Upper lobe of right lung (tissue), 1 donor: ENCODE data around the gene MXI1. TPM values are rescaled to one million over a fixed set of nuclear protein-coding genes. Genes with fewer than 3 reads are reported as not detected.

Experiments
- ATAC-seq: fragments of 200-7000 bp; cut with Tn5 transposase; one replicate; pipeline ENCODE4 v1.9.1; 2020; ENCODE audit warnings: mild to moderate bottlenecking, moderate library complexity
- DNase-seq: peaks from one replicate; pipeline ENCODE4 v3.0.0-alpha.2; 2020
- H3K27ac ChIP-seq: fragments of 200-600 bp; one replicate; pipeline ENCODE4 v1.8.0; 2022
- H3K27me3 ChIP-seq: fragments of 200-600 bp; one replicate; pipeline ENCODE4 v1.8.0; 2022; ENCODE audit warnings: mild to moderate bottlenecking
- H3K36me3 ChIP-seq: fragments of 200-600 bp; one replicate; pipeline ENCODE4 v1.8.0; 2022
- H3K4me1 ChIP-seq: fragments of 200-600 bp; one replicate; pipeline ENCODE4 v1.8.0; 2022
- H3K4me3 ChIP-seq: fragments of 200-600 bp; one replicate; pipeline ENCODE4 v1.8.0; 2022; ENCODE audit warnings: mild to moderate bottlenecking
- H3K9me3 ChIP-seq: fragments of 200-600 bp; one replicate; pipeline ENCODE4 v1.8.0; 2022
- intact Hi-C: fragments of 100-400 bp; cut with DNase I; formaldehyde crosslinking; loops from one replicate; pipeline ENCODE4 v1.11.0; 2022
- total RNA-seq: library from RNA; stranded (reverse); fragmentation: NEBNext Ultra II Directional; extraction: Animal tissue kit (Norgen Biotek cat#: 25700); gene quantifications from one replicate; pipeline ENCODE4 v1.2.1, GENCODE V29; 2021
- TF ChIP-seq, protein P1 (sequence below): fragments of 200-600 bp; IDR thresholded peaks from one replicate; pipeline ENCODE4 v1.8.0; 2022; ENCODE audit warnings: antibody characterized with exemption
- donor health status: DM: no; HTN: yes; CAD: no; lungs with severe emphysema.

Gene MXI1
- total RNA-seq, 1 donor from 2014 or later = 34.7 TPM

DNA sequence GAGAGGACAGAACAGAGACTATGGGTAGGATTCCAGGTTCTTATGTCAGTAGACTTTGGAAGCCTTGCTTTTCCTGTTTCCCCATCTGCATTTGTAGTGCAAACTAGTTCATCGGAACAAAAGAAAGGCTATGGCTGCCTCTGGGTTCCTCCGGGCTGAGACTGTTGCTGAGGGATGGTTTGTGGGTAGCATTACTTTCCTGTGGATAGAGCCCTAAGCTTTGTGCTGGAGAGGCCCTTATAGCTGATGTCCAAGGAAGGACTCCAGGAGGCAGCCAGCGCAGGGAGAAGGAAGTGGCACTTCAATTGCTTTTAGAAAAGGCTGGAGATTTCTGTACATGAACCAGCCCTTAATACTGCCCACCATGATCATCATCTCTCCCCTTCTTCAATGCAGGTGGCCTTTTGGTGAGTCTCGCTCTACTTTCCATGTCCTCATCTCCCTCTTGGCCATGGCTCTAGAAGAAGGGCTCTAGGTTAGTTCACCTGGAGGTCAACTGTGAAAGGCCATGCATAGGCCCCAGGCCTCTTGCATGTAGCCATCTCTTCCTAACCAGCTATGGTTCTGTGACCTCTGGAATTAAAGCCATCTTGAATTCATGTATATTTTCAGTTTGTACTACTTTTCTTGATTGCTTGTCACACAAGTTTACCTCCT lies 15.4 kb downstream of the MXI1 start:
- H3K4me3 ChIP-seq = no peak overlapping the region
- H3K27ac ChIP-seq = no peak overlapping the region
- no peaks in the 10 kb centered on the region for H3K36me3 ChIP-seq
- no peaks in the 10 kb centered on the region for H3K27me3 ChIP-seq
- H3K4me1 ChIP-seq = peaks cover 26% of the 10 kb centered on the region
- H3K9me3 ChIP-seq = no peaks in the 10 kb centered on the region
- intact Hi-C loops = no loop called here
- DNase-seq (no peak), ATAC-seq (no peak)
- TF ChIP-seq, protein P1, sequence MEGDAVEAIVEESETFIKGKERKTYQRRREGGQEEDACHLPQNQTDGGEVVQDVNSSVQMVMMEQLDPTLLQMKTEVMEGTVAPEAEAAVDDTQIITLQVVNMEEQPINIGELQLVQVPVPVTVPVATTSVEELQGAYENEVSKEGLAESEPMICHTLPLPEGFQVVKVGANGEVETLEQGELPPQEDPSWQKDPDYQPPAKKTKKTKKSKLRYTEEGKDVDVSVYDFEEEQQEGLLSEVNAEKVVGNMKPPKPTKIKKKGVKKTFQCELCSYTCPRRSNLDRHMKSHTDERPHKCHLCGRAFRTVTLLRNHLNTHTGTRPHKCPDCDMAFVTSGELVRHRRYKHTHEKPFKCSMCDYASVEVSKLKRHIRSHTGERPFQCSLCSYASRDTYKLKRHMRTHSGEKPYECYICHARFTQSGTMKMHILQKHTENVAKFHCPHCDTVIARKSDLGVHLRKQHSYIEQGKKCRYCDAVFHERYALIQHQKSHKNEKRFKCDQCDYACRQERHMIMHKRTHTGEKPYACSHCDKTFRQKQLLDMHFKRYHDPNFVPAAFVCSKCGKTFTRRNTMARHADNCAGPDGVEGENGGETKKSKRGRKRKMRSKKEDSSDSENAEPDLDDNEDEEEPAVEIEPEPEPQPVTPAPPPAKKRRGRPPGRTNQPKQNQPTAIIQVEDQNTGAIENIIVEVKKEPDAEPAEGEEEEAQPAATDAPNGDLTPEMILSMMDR = no peak

DNA sequence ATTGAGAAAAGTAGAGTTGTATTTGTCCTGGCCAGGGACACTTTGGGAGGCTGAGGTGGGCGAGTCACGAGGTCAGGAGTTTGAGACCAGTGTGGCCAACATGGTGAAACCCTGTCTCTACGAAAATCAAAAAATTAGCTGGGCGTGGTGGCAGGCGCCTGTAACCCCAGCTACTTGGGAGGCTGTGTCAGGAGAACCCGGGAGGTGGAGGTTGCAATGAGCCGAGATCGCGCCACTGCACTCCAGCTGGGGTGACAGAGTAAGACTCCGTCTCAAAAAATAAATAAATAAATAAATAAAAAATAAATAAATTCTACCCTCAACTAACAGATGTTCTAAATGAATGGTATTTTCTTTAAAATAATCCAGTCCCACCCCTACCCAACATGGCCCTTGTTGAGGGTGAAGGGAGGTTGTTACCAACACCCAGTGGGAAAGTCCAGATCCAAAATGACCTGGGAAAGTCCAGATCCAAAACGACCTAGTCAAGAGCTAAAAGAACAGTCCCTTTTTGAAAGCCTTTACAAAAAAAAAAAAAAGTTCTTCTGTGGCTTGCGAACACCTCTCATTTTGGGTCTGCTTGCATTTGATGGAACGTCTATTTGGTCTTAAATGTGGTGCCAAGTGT lies 16.0 kb downstream of the MXI1 start:
- DNase-seq (no peak), ATAC-seq (no peak)
- Histone ChIP-seq H3K36me3 (no peaks in the 10 kb centered on the region), H3K27ac (no peak overlapping the region), H3K4me3 (no peak overlapping the region), H3K9me3 (no peaks in the 10 kb centered on the region), H3K27me3 (no peaks in the 10 kb centered on the region), H3K4me1 (peaks cover 25% of the 10 kb centered on the region)
- intact Hi-C loops = no loop called here
- TF ChIP-seq, protein P1 = no peak

DNA sequence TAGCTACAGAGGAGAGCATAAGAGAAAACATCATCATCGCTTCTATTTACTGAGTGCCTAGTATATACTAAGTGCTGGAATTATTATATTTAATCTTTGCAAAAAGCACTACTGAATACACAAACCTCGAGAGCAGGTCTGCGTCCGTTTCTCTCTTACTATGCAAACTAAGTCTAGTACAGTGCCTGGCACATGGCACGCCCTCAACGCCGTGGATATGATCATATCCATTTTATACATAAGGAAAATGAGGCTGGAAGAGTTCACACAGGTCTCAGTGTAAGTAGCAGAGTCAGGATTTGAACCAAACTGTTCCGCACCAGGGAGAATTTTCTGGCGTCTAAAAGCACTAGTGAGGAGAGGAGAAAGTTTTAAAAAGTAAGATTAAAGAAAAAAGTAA lies 17.6 kb downstream of the MXI1 start:
- no peaks in the 10 kb centered on the region for H3K27me3 ChIP-seq
- no peaks in the 10 kb centered on the region for H3K36me3 ChIP-seq
- H3K4me3 ChIP-seq = peak overlapping the region; percentile 89
- H3K27ac ChIP-seq = peak overlapping the region; percentile 88
- no peak for ATAC-seq
- peaks cover 17% of the 10 kb centered on the region for H3K4me1 ChIP-seq
- intact Hi-C loops = no loop called here
- DNase-seq = no peak
- TF ChIP-seq, protein P1 = no peak
- H3K9me3 ChIP-seq = no peaks in the 10 kb centered on the region

DNA sequence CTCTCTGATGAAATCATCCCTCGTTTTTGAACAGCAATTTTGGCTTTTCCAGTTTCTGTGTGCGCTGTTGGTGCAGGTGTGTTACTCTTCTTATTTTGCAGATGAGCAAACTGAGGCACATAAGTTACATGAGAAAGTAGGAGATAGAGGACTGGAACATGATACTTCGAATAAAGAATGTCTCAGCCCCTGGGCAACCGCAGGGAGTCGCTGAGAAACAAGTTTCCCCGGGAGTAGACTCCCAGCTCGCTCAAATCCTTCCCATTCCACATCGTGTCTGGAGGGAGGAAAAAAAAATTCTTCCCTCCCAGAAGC lies 18.0 kb downstream of the MXI1 start:
- Histone ChIP-seq H3K4me3 (peak overlapping the region; percentile 89), H3K27me3 (no peaks in the 10 kb centered on the region), H3K9me3 (no peaks in the 10 kb centered on the region), H3K4me1 (peaks cover 17% of the 10 kb centered on the region), H3K36me3 (no peaks in the 10 kb centered on the region), H3K27ac (peak overlapping the region; percentile 88)
- TF ChIP-seq, protein P1 = no peak
- no peak for DNase-seq
- ATAC-seq = no peak
- intact Hi-C loops = no loop called here

DNA sequence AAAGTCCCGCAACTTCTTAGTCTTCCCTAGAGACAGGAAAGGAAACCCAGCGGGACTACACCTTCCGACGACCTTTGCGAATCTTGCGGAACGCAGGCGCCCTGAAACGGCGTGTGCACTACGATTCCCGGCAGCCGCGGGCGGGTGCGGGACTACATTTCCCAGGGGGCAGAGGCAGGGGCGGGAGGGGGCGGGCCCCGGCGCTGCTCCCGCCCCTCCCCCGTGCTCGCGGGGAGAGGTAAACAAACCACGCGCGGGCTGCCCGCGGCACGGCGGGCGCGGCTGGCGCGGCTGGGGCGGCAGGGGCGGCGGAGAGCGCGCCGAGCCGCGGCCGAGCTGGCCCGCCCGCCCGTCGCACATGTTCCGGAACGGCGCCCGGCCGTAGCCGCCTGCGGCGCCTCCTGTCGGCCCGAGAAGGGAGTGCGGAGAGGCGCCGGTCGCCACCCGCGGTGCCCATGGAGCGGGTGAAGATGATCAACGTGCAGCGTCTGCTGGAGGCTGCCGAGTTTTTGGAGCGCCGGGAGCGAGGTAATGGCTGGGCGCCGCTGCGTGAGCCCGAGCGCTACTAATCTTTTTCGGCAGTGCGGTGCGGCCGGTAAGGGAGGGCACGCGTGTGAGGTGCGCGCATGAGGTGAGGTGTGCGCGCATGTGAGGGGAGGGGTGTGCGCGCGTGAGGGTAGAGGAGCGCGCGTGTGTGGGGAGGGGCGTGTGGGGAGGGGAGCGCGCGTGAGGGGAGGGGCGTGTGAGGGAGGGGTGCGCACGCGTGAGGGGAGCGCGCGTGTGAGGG lies 18.5 kb downstream of the MXI1 start:
- peak overlapping the region; percentile 88 for H3K27ac ChIP-seq
- intact Hi-C loops = no loop called here
- DNase-seq = peak; percentile 96
- peaks cover 17% of the 10 kb centered on the region for H3K4me1 ChIP-seq
- H3K36me3 ChIP-seq = no peaks in the 10 kb centered on the region
- ATAC-seq = peak; percentile 77
- H3K9me3 ChIP-seq = no peaks in the 10 kb centered on the region
- peak overlapping the region; percentile 89 for H3K4me3 ChIP-seq
- TF ChIP-seq, protein P1 = peak; percentile 63
- H3K27me3 ChIP-seq = no peaks in the 10 kb centered on the region
